ENCODE measurements around the gene MRLN.

GRCh38 chr10:59736749-59737148 is 16.5 kb downstream of the MRLN start:
- TF ChIP-seq, protein P1, sequence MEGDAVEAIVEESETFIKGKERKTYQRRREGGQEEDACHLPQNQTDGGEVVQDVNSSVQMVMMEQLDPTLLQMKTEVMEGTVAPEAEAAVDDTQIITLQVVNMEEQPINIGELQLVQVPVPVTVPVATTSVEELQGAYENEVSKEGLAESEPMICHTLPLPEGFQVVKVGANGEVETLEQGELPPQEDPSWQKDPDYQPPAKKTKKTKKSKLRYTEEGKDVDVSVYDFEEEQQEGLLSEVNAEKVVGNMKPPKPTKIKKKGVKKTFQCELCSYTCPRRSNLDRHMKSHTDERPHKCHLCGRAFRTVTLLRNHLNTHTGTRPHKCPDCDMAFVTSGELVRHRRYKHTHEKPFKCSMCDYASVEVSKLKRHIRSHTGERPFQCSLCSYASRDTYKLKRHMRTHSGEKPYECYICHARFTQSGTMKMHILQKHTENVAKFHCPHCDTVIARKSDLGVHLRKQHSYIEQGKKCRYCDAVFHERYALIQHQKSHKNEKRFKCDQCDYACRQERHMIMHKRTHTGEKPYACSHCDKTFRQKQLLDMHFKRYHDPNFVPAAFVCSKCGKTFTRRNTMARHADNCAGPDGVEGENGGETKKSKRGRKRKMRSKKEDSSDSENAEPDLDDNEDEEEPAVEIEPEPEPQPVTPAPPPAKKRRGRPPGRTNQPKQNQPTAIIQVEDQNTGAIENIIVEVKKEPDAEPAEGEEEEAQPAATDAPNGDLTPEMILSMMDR (IDR thresholded peaks at IDR 0.05; ENCODE audit: control extremely low read depth in 1 of 3, insufficient read depth in 1 of 3, low read depth in 1 of 3, low read length in 3 of 3): no peak
- TF ChIP-seq NRF1 (IDR thresholded peaks at IDR 0.05; ENCODE audit: low read depth, low read length) (no peak), POLR2A (IDR thresholded peaks at IDR 0.05; ENCODE audit: control extremely low read depth in 1 of 2, low read depth in 2 of 2, low read length in 2 of 2) (no peak), JUN (IDR thresholded peaks at IDR 0.05; ENCODE audit: low read depth, low read length) (no peak), EP300 (IDR thresholded peaks at IDR 0.05; ENCODE audit: borderline replicate concordance in 1 of 2, low read depth in 2 of 2, low read length in 2 of 2) (no peak), POLR2AphosphoS5 (IDR thresholded peaks at IDR 0.05; ENCODE audit: low read depth, low read length) (no peak), GABPA (IDR thresholded peaks at IDR 0.05; ENCODE audit: borderline replicate concordance, insufficient read depth, low read length) (no peak), RAD21 (IDR thresholded peaks at IDR 0.05 in 1 of 2, conservative IDR thresholded peaks at IDR 0.05 in 1 of 2; ENCODE audit: low read depth in 2 of 2, low read length in 2 of 2) (no peak), CHD1 (IDR thresholded peaks at IDR 0.05; ENCODE audit: low read depth, low read length) (no peak), KDM1A (IDR thresholded peaks at IDR 0.05; ENCODE audit: borderline replicate concordance, low read length) (no peak), CBX8 (IDR thresholded peaks at IDR 0.05; ENCODE audit: borderline replicate concordance, low read depth, low read length) (no peak), BRCA1 (IDR thresholded peaks at IDR 0.05; ENCODE audit: low read depth, low read length) (no peak)
- TF ChIP-seq, protein P2, sequence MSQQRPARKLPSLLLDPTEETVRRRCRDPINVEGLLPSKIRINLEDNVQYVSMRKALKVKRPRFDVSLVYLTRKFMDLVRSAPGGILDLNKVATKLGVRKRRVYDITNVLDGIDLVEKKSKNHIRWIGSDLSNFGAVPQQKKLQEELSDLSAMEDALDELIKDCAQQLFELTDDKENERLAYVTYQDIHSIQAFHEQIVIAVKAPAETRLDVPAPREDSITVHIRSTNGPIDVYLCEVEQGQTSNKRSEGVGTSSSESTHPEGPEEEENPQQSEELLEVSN (IDR thresholded peaks at IDR 0.05): no peak
- TF ChIP-seq, protein P3, sequence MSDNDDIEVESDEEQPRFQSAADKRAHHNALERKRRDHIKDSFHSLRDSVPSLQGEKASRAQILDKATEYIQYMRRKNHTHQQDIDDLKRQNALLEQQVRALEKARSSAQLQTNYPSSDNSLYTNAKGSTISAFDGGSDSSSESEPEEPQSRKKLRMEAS (IDR thresholded peaks at IDR 0.05): no peak

Data from H1 (cell line).